Germinal center (tissue), 1 donor: ENCODE data around the gene SHISA7.
A peak's percentile ranks its signal among the peaks of the same experiment; 100 is the strongest.

ENCODE experiments used
- DNase-seq: peaks from one replicate; pipeline ENCODE4 v3.0.0; 2012; ENCODE audit warnings: mixed read lengths, low spot score

SHISA7 gene

DNA sequence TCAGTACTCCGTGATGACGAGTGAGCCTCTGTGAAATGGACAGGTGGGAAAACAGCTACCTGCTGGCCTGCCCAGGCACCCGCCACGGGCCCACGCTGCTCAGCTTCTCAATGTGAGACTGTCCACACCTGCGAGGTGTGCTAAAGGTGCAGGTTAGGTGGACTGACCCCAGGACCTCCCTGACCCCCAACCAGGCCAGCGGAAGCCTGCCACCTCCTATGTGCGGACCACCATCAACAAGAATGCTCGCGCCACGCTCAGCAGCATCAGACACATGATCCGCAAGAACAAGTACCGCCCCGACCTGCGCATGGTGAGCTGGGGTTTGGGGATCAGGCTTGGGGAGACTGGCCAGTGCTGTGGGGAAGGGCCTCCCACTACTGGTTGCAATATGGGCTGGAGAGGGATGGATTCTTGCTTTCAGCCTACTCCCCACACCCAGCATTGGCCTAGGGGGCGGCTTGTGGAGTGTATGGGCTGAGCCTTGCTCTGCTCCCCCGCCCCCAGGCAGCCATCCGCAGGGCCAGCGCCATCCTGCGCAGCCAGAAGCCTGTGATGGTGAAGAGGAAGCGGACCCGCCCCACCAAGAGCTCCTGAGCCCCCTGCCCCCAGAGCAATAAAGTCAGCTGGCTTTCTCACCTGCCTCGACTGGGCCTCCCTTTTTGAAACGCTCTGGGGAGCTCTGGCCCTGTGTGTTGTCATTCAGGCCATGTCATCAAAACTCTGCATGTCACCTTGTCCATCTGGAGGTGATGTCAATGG is 55.2 kb downstream of the SHISA7 start:
- DNase-seq = no peak

- DNase-seq = no peak
These were observed 56.6 kb downstream of the SHISA7 start for GRCh38 chr19:55386493-55386971.

GRCh38 chr19:55385724-55386492 is 57.2 kb downstream of the SHISA7 start, which contains the start of gene RPL28:
TSS of gene RPL28 (plus strand) at chr19:55385932. CDS start at chr19:55386358, 426 bp downstream.
- peak; percentile 93 for DNase-seq

GRCh38 chr19:55384920-55385723 is 58.0 kb downstream of the SHISA7 start:
- DNase-seq = peak; percentile 86

- peak; percentile 54 for DNase-seq
These were observed 58.8 kb downstream of the SHISA7 start, which contains the start of gene TMEM238 for GRCh38 chr19:55384131-55384919. TSS of gene TMEM238 (minus strand) at chr19:55384292. CDS start at chr19:55384259, 33 bp downstream.

GRCh38 chr19:55383279-55384130 is 59.6 kb downstream of the SHISA7 start:
- DNase-seq = peak; percentile 67

DNA sequence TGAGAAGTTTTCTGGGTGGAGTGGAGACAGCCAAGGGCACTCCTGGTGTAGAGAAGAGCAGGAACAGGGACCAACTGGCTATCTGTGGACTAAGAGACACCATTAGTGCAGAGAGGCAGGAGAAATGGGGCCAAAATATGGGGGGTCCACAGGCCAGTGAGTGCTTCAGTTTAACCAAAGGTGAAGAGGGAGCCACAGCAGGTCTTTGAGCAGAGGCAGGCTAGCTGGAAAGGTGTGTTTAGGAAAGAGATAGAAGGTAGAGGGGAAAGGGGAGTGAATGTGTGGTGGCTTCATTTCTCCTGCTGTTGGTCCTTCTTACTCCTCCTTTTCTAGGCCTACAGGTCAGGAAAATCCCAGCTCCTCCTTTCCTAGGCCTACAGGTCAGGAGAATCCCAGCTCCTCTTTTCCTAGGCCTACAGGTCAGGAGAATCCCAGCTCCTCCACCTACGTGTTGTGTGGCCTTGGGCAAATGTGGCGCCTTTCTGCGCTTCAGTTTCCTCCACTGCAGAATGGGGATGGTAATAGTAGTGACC is 60.5 kb downstream of the SHISA7 start:
- no peak for DNase-seq

GRCh38 chr19:55382013-55382412 is 61.1 kb downstream of the SHISA7 start:
- DNase-seq = no peak

DNA sequence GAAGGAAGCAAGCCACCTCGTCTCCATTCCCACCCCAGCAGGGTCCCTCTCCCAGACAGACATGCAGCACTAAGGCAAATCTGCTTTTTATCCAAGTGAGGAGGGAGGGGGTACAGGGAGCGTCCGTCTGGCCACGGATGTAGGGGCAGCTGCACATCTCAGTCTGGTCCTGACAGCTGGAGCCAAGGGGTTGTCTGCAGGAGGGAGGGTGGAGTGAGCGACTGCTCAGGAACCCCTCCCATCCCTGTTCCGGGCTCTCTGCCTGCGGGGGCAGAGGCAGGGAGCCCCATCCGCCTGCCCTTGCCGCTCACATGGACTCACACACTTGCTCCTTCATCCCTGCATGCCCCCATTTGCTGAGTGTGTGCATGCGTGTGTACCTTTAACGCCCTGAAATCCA is 63.9 kb downstream of the SHISA7 start:
- no peak for DNase-seq
